HepG2 (cell line): Measurements from ENCODE around the gene BASP1. TPM values are rescaled to one million over a fixed set of nuclear protein-coding genes. Genes with fewer than 3 reads are reported as not detected.

Source experiments
- ATAC-seq: fragments of 200-7000 bp; cut with Tn5 transposase; 3 replicates; pipeline ENCODE4 v1.9.1; 2020; ENCODE audit warnings: mild to moderate bottlenecking, moderate library complexity
- BruUV-seq: library from RNA; stranded (reverse); fragments of 400-500 nt; replicated peaks from 2 replicates; lab custom pipeline; 2021; lab: Mats Ljungman, UMichigan
- CTCF ChIA-PET: fragments of 300-600 bp; formaldehyde crosslinking; extraction: SDS; loops from one replicate; lab custom pipeline; 2021; ENCODE audit warnings: low total read pairs, inconsistent platforms, low intra/inter-chr PET ratio; lab: Yijun Ruan, JAX
- POLR2A ChIA-PET: fragments of 350-600 bp; sonication (Branson Sonifier 250); formaldehyde crosslinking; loops from one replicate; lab custom pipeline; 2020; ENCODE audit warnings: antibody characterized with exemption, inconsistent platforms; lab: Yijun Ruan, JAX
- DNase-seq: peaks from one replicate; pipeline ENCODE4 v3.0.0-alpha.2; 2015; ENCODE audit warnings: low spot score
- FAIRE-seq: peaks from 3 replicates; lab custom pipeline; 2011; peaks lifted over from hg19 to GRCh38; lab: Jason Lieb, UNC
- H2AFZ ChIP-seq: one replicate; pipeline ENCODE4 v1.6.1; 2011; ENCODE audit warnings: low read length, inconsistent platforms
- H3K27ac ChIP-seq: fragments of 300-600 bp; 3 replicates; pipeline ENCODE4 v1.8.0; 2011; ENCODE audit warnings: mixed run types, mild to moderate bottlenecking, mixed read lengths, low read length, inconsistent platforms; ENCODE audit not compliant: insufficient read depth; ENCODE audit errors: extremely low read length
- H3K27me3 ChIP-seq, 2 experiments: fragments of 200-600 bp in 1 of 2; 2 replicates in 1 of 2; 3 replicates in 1 of 2; pipeline versions ENCODE4 v1.6.0 to v1.8.0; 2011; ENCODE audit warnings: low read length in 2 of 2, mild to moderate bottlenecking in 2 of 2, moderate library complexity in 2 of 2, inconsistent platforms in 1 of 2; ENCODE audit not compliant: insufficient read depth in 2 of 2, control insufficient read depth in 1 of 2
- H3K36me3 ChIP-seq, 2 experiments: fragments of 200-600 bp in 1 of 2; replicated peaks in 1 of 2; 2 replicates in 1 of 2; 3 replicates in 1 of 2; pipeline versions ENCODE4 v1.5.1 to v1.8.0; 2011; ENCODE audit warnings: low read length in 2 of 2, inconsistent platforms in 1 of 2; ENCODE audit not compliant: insufficient read depth in 2 of 2, control insufficient read depth in 1 of 2
- H3K4me1 ChIP-seq: 2 replicates; pipeline ENCODE4 v1.5.1; 2012; ENCODE audit warnings: low read length, inconsistent platforms; ENCODE audit not compliant: insufficient read depth
- H3K4me2 ChIP-seq: 2 replicates; pipeline ENCODE4 v1.6.0; 2011; ENCODE audit warnings: low read depth, low read length, inconsistent platforms
- H3K4me3 ChIP-seq, 3 experiments: fragments of 200-600 bp in 1 of 3; sonication (generic), shearing (Covaris generic) in 1 of 3; replicated peaks in 1 of 3; 2 replicates each; pipeline ENCODE4 v1.5.1; 2011 to 2016; ENCODE audit warnings: low read length in 3 of 3, inconsistent platforms in 2 of 3, low read depth in 2 of 3, mild to moderate bottlenecking in 2 of 3, control low read depth in 1 of 3, mixed read lengths in 1 of 3; ENCODE audit not compliant: insufficient read depth in 1 of 3
- H3K79me2 ChIP-seq: one replicate; pipeline ENCODE4 v1.6.1; 2011; ENCODE audit warnings: low read length, inconsistent platforms; ENCODE audit not compliant: insufficient read depth
- H3K9ac ChIP-seq: 2 replicates; pipeline ENCODE4 v1.6.0; 2011; ENCODE audit warnings: mild to moderate bottlenecking, low read depth, low read length, inconsistent platforms; ENCODE audit not compliant: insufficient read depth
- H3K9me3 ChIP-seq: 2 replicates; pipeline ENCODE4 v1.5.1; 2012; ENCODE audit warnings: mild to moderate bottlenecking, low read length
- H4K20me1 ChIP-seq: 2 replicates; pipeline ENCODE4 v1.6.0; 2011; ENCODE audit warnings: inconsistent platforms, mild to moderate bottlenecking, low read length, moderate library complexity; ENCODE audit not compliant: insufficient read depth
- CAMTA2 ChIP-seq: sonication (generic); formaldehyde crosslinking; IDR thresholded peaks from 2 replicates; pipeline ENCODE4 v1.4.0; 2020; ENCODE audit warnings: mild to moderate bottlenecking, missing genetic modification reagents, borderline replicate concordance
- ESRRA ChIP-seq: sonication (generic); formaldehyde crosslinking; IDR thresholded peaks from 2 replicates; pipeline ENCODE4 v1.5.1; 2020; ENCODE audit warnings: mild to moderate bottlenecking, low read depth, missing genetic modification reagents
- JARID2 ChIP-seq: sonication (generic); formaldehyde crosslinking; IDR thresholded peaks from 2 replicates; pipeline ENCODE4 v1.8.1; 2023; ENCODE audit warnings: missing genetic modification reagents, inconsistent platforms; ENCODE audit not compliant: insufficient replicate concordance
- KDM2A ChIP-seq: sonication (generic); formaldehyde crosslinking; IDR thresholded peaks from 2 replicates; pipeline ENCODE4 v1.4.0; 2020; ENCODE audit warnings: low read depth, missing genetic modification reagents, borderline replicate concordance
- KLF16 ChIP-seq, 2 experiments: sonication (generic) in 1 of 2; formaldehyde crosslinking in 1 of 2; IDR thresholded peaks; 2 replicates each; pipeline versions ENCODE4 v1.6.1 to v1.8.0; 2016 to 2023; ENCODE audit warnings: missing genetic modification reagents in 2 of 2, missing compliant biosample characterization in 1 of 2
- PAWR ChIP-seq: sonication (generic); formaldehyde crosslinking; IDR thresholded peaks from 2 replicates; pipeline ENCODE4 v1.4.0; 2020; ENCODE audit warnings: missing genetic modification reagents, mild to moderate bottlenecking, borderline replicate concordance
- SRF ChIP-seq: IDR thresholded peaks from 2 replicates; pipeline ENCODE4 v1.6.1; 2011; ENCODE audit warnings: mild to moderate bottlenecking, low read depth, low read length, moderate library complexity
- TERF1 ChIP-seq: sonication (generic); formaldehyde crosslinking; IDR thresholded peaks from 2 replicates; pipeline ENCODE4 v1.8.0; 2022; ENCODE audit warnings: mild to moderate bottlenecking, missing genetic modification reagents, moderate library complexity
- ZNF460 ChIP-seq: sonication (generic); formaldehyde crosslinking; IDR thresholded peaks from 2 replicates; pipeline ENCODE4 v1.5.1; 2020; ENCODE audit warnings: missing genetic modification reagents, mild to moderate bottlenecking, borderline replicate concordance
- ZNF501 ChIP-seq: sonication (generic); formaldehyde crosslinking; IDR thresholded peaks from 2 replicates; pipeline ENCODE4 v1.5.1; 2020; ENCODE audit warnings: mild to moderate bottlenecking, moderate library complexity, missing genetic modification reagents
- WGBS: methylation state at CpG from one replicate; pipeline ENCODE4 v1.1.6; 2017; ENCODE audit warnings: low lambda C conversion rate; 5-methylcytosine and 5-hydroxymethylcytosine counted together
- in situ Hi-C: cut with HindIII; loops from 2 replicates; pipeline ENCODE4 v1.10.0; 2017; ENCODE audit warnings: low pct_unique_long_range_greater_than_20kb; ENCODE audit not compliant: extremely low pct_ligation_motif_present
- intact Hi-C: fragments of 100-400 bp; cut with micrococcal nuclease; formaldehyde crosslinking; loops from one replicate; pipeline ENCODE4 v1.10.0; 2022; ENCODE audit not compliant: unreplicated experiment
- polyA plus RNA-seq, 8 experiments: library from polyadenylated mRNA; depleted of rRNA in 3 of 8; stranded (reverse) in 7 of 8; unstranded in 1 of 8; fragments of >200 nt; fragmentation: Illumina TruSeq in 4 of 8; extraction: Trizol in 4 of 8; gene quantifications; 2 replicates each; pipeline versions ENCODE4 v1.2.1 to v1.2.3, GENCODE V29; 2011 to 2016; ENCODE audit warnings: low read depth in 4 of 8, missing spikeins in 1 of 8, mixed read lengths in 1 of 8; ENCODE audit not compliant: insufficient read depth in 1 of 8
- total RNA-seq, 5 experiments: library from RNA; depleted of rRNA; stranded (reverse); fragments of >200 nt; fragmentation: Illumina TruSeq; extraction: Trizol; gene quantifications; 2 replicates each; pipeline ENCODE4 v1.2.3, GENCODE V29; 2016; ENCODE audit warnings: low read depth in 1 of 5

The BASP1 gene
- total and polyA plus RNA-seq, 2 of the 13 experiments (the other 11 are each of a cell fraction or from before 2014, with no cell fraction given): 0.04 TPM; not detected in 1

GRCh38 chr5:17283121-17283415, 65.6 kb downstream of the BASP1 start:
- no peaks in the 10 kb centered on the region for H3K27me3 ChIP-seq
- 6% methylated on average over 2 of the region's 2 CpGs for WGBS
- H3K4me1 ChIP-seq: no peaks in the 10 kb centered on the region
- no peaks in the 10 kb centered on the region for H3K36me3 ChIP-seq
- ChIA-PET CTCF (no interaction called here), POLR2A (no interaction called here)
- intact Hi-C loops (no loop called here), in situ Hi-C loops (no loop called here)
- TF ChIP-seq SRF: no peak
- TF ChIP-seq KLF16 (CRISPR knock-in tag; IDR thresholded peaks at IDR 0.05): no peak
- TF ChIP-seq ESRRA (CRISPR knock-in tag): no peak
- no peak for TF ChIP-seq CAMTA2 (CRISPR knock-in tag)
- TF ChIP-seq JARID2 (CRISPR knock-in tag): no peak
- TF ChIP-seq PAWR: no peak
- TF ChIP-seq TERF1: no peak
- TF ChIP-seq ZNF460 (CRISPR knock-in tag): no peak
- TF ChIP-seq KDM2A (CRISPR knock-in tag): no peak
- no peak for TF ChIP-seq ZNF501 (CRISPR knock-in tag)
- no peak overlapping the region for H3K27ac ChIP-seq
- H2AFZ ChIP-seq: no peak overlapping the region
- H3K4me3 ChIP-seq: no peak overlapping the region
- H3K4me2 ChIP-seq: no peak overlapping the region
- FAIRE-seq (no peak), DNase-seq (no peak), ATAC-seq (no peak)
- no peaks in the 10 kb centered on the region for H3K79me2 ChIP-seq
- no peaks in the 10 kb centered on the region for H4K20me1 ChIP-seq
- H3K9me3 ChIP-seq: no peaks in the 10 kb centered on the region
- no peak overlapping the region for H3K9ac ChIP-seq
- no TSS peak for BruUV-seq
